ENCODE measurements around the gene IRF9.

DNA sequence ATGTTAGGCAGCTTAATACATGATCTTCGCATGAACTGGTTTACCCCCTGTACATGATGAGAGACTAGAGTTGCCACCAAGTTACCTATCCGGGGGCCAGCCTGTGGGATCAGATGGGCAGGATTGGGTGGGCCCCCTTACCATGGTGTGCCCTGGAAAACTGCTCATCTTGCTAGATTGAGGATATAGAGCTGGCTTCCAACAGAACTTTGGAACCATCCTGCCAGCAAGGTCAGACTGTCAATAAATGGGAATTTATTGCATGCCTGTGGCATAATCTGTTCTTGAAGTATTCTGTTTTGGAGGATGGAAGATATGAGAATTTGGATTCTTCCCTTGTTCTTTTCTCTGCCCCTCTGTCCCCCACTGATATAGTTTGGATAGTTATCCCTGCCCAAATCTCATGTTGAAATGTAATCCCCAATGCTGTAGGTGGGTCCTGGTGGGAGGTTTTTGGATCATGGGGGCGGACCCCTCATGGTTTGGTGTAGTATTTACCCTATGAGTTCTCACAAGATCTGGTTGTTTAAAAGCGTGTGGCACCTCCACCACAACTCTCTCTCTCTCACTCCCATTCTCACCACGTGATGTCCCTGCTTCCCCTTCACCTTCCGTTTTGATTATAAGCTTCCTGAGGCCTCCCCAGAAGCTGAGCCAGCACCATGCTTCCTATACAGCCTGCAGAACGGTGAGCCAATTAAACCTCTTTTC, 37.9 kb downstream of the IRF9 start:
- TF ChIP-seq CTCF (IDR thresholded peaks at IDR 0.05; ENCODE audit: insufficient read depth, low read length), result no peak
- TF ChIP-seq POLR2AphosphoS5 (IDR thresholded peaks at IDR 0.05; ENCODE audit: low read depth), result no peak
- TF ChIP-seq SPI1 (IDR thresholded peaks at IDR 0.05; ENCODE audit: borderline replicate concordance, low read depth), result no peak
- TF ChIP-seq GABPA (IDR thresholded peaks at IDR 0.05; ENCODE audit: low read depth), result no peak
- TF ChIP-seq, protein P1, sequence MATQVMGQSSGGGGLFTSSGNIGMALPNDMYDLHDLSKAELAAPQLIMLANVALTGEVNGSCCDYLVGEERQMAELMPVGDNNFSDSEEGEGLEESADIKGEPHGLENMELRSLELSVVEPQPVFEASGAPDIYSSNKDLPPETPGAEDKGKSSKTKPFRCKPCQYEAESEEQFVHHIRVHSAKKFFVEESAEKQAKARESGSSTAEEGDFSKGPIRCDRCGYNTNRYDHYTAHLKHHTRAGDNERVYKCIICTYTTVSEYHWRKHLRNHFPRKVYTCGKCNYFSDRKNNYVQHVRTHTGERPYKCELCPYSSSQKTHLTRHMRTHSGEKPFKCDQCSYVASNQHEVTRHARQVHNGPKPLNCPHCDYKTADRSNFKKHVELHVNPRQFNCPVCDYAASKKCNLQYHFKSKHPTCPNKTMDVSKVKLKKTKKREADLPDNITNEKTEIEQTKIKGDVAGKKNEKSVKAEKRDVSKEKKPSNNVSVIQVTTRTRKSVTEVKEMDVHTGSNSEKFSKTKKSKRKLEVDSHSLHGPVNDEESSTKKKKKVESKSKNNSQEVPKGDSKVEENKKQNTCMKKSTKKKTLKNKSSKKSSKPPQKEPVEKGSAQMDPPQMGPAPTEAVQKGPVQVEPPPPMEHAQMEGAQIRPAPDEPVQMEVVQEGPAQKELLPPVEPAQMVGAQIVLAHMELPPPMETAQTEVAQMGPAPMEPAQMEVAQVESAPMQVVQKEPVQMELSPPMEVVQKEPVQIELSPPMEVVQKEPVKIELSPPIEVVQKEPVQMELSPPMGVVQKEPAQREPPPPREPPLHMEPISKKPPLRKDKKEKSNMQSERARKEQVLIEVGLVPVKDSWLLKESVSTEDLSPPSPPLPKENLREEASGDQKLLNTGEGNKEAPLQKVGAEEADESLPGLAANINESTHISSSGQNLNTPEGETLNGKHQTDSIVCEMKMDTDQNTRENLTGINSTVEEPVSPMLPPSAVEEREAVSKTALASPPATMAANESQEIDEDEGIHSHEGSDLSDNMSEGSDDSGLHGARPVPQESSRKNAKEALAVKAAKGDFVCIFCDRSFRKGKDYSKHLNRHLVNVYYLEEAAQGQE (IDR thresholded peaks at IDR 0.05; ENCODE audit: insufficient replicate concordance, low read depth), result no peak

Measured in HL-60 (cell line).